K562 (cell line): Measurements from ENCODE around the gene RAB3GAP2. TPM values are rescaled to one million over a fixed set of nuclear protein-coding genes. Genes with fewer than 3 reads are reported as not detected.

Experiments
- ATAC-seq: fragments of 200-7000 bp; cut with Tn5 transposase; 3 replicates; pipeline ENCODE4 v1.9.1; 2020; ENCODE audit warnings: moderate library complexity
- BruUV-seq: library from RNA; stranded (reverse); fragments of 400-500 nt; replicated peaks from 2 replicates; lab custom pipeline; 2021; lab: Mats Ljungman, UMichigan
- CTCF ChIA-PET: fragments of 300-600 bp; formaldehyde crosslinking; extraction: SDS; loops from one replicate; lab custom pipeline; 2021; ENCODE audit warnings: low intra/inter-chr PET ratio; lab: Yijun Ruan, JAX
- POLR2A ChIA-PET: fragments of 300-600, 350-650 bp; sonication (Branson Sonifier 250); formaldehyde crosslinking; extraction: SDS; loops from one replicate; lab custom pipeline; 2021; ENCODE audit warnings: antibody characterized with exemption, inconsistent platforms; lab: Yijun Ruan, JAX
- DNase-seq, 4 experiments: peaks; one replicate each; pipeline versions ENCODE4 v3.0.0 to v3.0.0-alpha.2; 2011 to 2018; ENCODE audit warnings: low spot score in 3 of 4, mixed read lengths in 3 of 4; ENCODE audit errors: extremely low read depth in 1 of 4
- FAIRE-seq: peaks from 2 replicates; lab custom pipeline; 2011; peaks lifted over from hg19 to GRCh38; lab: Jason Lieb, UNC
- H2AFZ ChIP-seq: 2 replicates; pipeline ENCODE4 v1.6.0; 2011; ENCODE audit warnings: low read depth, low read length, control low read depth, inconsistent platforms
- H3K27ac ChIP-seq: fragments of 200-600 bp; 3 replicates; pipeline ENCODE4 v1.8.0; 2011; ENCODE audit warnings: low read depth, mild to moderate bottlenecking, control low read depth, inconsistent platforms, low read length, moderate library complexity, mixed read lengths; ENCODE audit errors: extremely low read depth
- H3K27me3 ChIP-seq, 2 experiments: fragments of 300-600 bp in 1 of 2; 2 replicates in 1 of 2; 3 replicates in 1 of 2; pipeline versions ENCODE4 v1.6.0 to v1.8.0; 2011; ENCODE audit warnings: inconsistent platforms in 2 of 2, low read length in 2 of 2, mild to moderate bottlenecking in 1 of 2, mixed read lengths in 1 of 2, moderate library complexity in 1 of 2; ENCODE audit not compliant: control insufficient read depth in 2 of 2, insufficient read depth in 2 of 2
- H3K36me3 ChIP-seq: fragments of 300-600 bp; 3 replicates; pipeline ENCODE4 v1.8.0; 2011; ENCODE audit warnings: mild to moderate bottlenecking, low read length, inconsistent platforms; ENCODE audit not compliant: control insufficient read depth, insufficient read depth
- H3K4me1 ChIP-seq, 2 experiments: fragments of 200-600 bp in 1 of 2; replicated peaks in 1 of 2; 2 replicates in 1 of 2; 3 replicates in 1 of 2; pipeline versions ENCODE4 v1.5.1 to v1.8.0; 2011; ENCODE audit warnings: inconsistent platforms in 2 of 2, low read length in 2 of 2, mild to moderate bottlenecking in 1 of 2, mixed read lengths in 1 of 2, moderate library complexity in 1 of 2; ENCODE audit not compliant: control insufficient read depth in 2 of 2, insufficient read depth in 2 of 2
- H3K4me2 ChIP-seq: 2 replicates; pipeline ENCODE4 v1.6.1; 2011; ENCODE audit warnings: low read length, control low read depth, inconsistent platforms, mixed read lengths; ENCODE audit not compliant: insufficient read depth
- H3K4me3 ChIP-seq: fragments of 200-600 bp; sonication (generic), shearing (Covaris generic); 2 replicates; pipeline ENCODE4 v1.5.1; 2016; ENCODE audit warnings: control low read depth, inconsistent platforms
- H3K79me2 ChIP-seq: fragments of 200-600 bp; 3 replicates; pipeline ENCODE4 v1.8.0; 2011; ENCODE audit warnings: low read length, inconsistent platforms; ENCODE audit not compliant: control insufficient read depth, insufficient read depth
- H3K9ac ChIP-seq, 2 experiments: 2 replicates each; pipeline versions ENCODE4 v1.6.0 to v1.6.1; 2011; ENCODE audit warnings: low read depth in 2 of 2, low read length in 2 of 2, control low read depth in 1 of 2, inconsistent platforms in 1 of 2, mild to moderate bottlenecking in 1 of 2, mixed read lengths in 1 of 2; ENCODE audit not compliant: insufficient read depth in 1 of 2
- H3K9me1 ChIP-seq: one replicate; pipeline ENCODE4 v1.6.0; 2011; ENCODE audit warnings: inconsistent platforms, mild to moderate bottlenecking, low read length, moderate library complexity; ENCODE audit not compliant: control insufficient read depth, insufficient read depth
- H3K9me3 ChIP-seq: replicated peaks from 2 replicates; pipeline ENCODE4 v1.5.1; 2011; ENCODE audit warnings: low read depth, low read length, inconsistent platforms; ENCODE audit not compliant: control insufficient read depth, insufficient read depth
- H4K20me1 ChIP-seq: replicated peaks from 2 replicates; pipeline ENCODE4 v1.6.1; 2011; ENCODE audit warnings: low read length, inconsistent platforms, mixed read lengths; ENCODE audit not compliant: control insufficient read depth, insufficient read depth
- GTF3C2 ChIP-seq: IDR thresholded peaks from 3 replicates; pipeline ENCODE4 v1.6.1; 2011; ENCODE audit warnings: borderline replicate concordance, mild to moderate bottlenecking, moderate library complexity; ENCODE audit not compliant: insufficient read length; ENCODE audit errors: extremely low read depth
- HSF4 ChIP-seq: fragments of 250-450 bp; sonication (Bioruptor Pico); IDR thresholded peaks from 2 replicates; pipeline ENCODE4 v2.1.2; 2022; ENCODE audit warnings: mild to moderate bottlenecking, moderate library complexity, borderline replicate concordance
- POLR2A ChIP-seq: fragments of 450-650 bp; conservative IDR thresholded peaks from 2 replicates; pipeline ENCODE4 v1.6.1; 2016
- POLR3A ChIP-seq: IDR thresholded peaks from 2 replicates; pipeline ENCODE4 v1.6.1; 2011; ENCODE audit warnings: borderline replicate concordance, mild to moderate bottlenecking, moderate library complexity; ENCODE audit not compliant: insufficient read length, insufficient read depth; ENCODE audit errors: extremely low read depth
- WHSC1 ChIP-seq: IDR thresholded peaks from one replicate; pipeline ENCODE4 v1.6.1; 2012; ENCODE audit warnings: low read length, control low read depth, inconsistent platforms
- ZNF431 ChIP-seq: sonication (generic); formaldehyde crosslinking; IDR thresholded peaks from 2 replicates; pipeline ENCODE4 v1.8.0; 2022; ENCODE audit warnings: mild to moderate bottlenecking, missing genetic modification reagents
- ZNF785 ChIP-seq: fragments of 250-450 bp; sonication (Bioruptor Pico); IDR thresholded peaks from 2 replicates; pipeline ENCODE4 v1.4.0; 2020; ENCODE audit warnings: mild to moderate bottlenecking
- WGBS: fragments of 100-300 bp; shearing (Covaris generic); methylation state at CpG from one replicate; pipeline ENCODE4 v1.1.6; 2016; ENCODE audit warnings: low coverage, mixed read lengths; ENCODE audit not compliant: insufficient coverage; ENCODE audit errors: missing lambda C conversion rate; 5-methylcytosine and 5-hydroxymethylcytosine counted together
- in situ Hi-C: fragments of 300-500 bp; cut with MboI; formaldehyde crosslinking; loops from 4 replicates; pipeline ENCODE4 v1.15.0; 2018; ENCODE audit warnings: inconsistent platforms, mixed read lengths
- intact Hi-C: fragments of 100-400 bp; cut with micrococcal nuclease; formaldehyde crosslinking; loops from 2 replicates; pipeline ENCODE4 v1.14.2; 2022
- polyA plus RNA-seq, 8 experiments: library from polyadenylated mRNA; depleted of rRNA in 4 of 8; stranded (reverse) in 5 of 8; unstranded in 3 of 8; fragments of >200 nt; fragmentation: Nextera tagmentation in 2 of 8; fragmentation: Illumina TruSeq in 1 of 8; extraction: Ambion mirVana in 2 of 8; extraction: Trizol in 1 of 8; gene quantifications; 2 replicates each; pipeline versions ENCODE4 v1.2.1 to v1.2.3, GENCODE V29; 2011 to 2014; ENCODE audit warnings: inconsistent platforms in 1 of 8, missing spikeins in 1 of 8
- total RNA-seq, 7 experiments: library from RNA; depleted of rRNA in 6 of 7; stranded (reverse); fragments of >200 nt in 6 of 7; fragmentation: Illumina TruSeq in 2 of 7; extraction: Trizol in 2 of 7; gene quantifications; 2 replicates each; pipeline versions ENCODE4 v1.2.1 to v1.2.3, GENCODE V29; 2011 to 2021; ENCODE audit warnings: low replicate concordance in 1 of 7
- TF ChIP-seq, protein P1 (sequence below), 2 experiments: fragments of 450-650 bp; IDR thresholded peaks; 2 replicates each; pipeline ENCODE4 v1.6.1; 2016; ENCODE audit warnings: mild to moderate bottlenecking in 2 of 2, borderline replicate concordance in 1 of 2, low read depth in 1 of 2, moderate library complexity in 1 of 2

The RAB3GAP2 gene
- total and polyA plus RNA-seq, 9 of the 15 experiments (the other 6 are each of a cell fraction or from before 2014, with no cell fraction given): 14.1 to 69.1 (median 32.2) TPM

GRCh38 chr1:220318673-220319072 lies 46.4 kb upstream of the RAB3GAP2 start:
- ATAC-seq (no peak), DNase-seq (no peak), FAIRE-seq (no peak)
- H3K9me3 ChIP-seq: no peaks in the 10 kb centered on the region
- peaks cover 2 to 13% of the 10 kb centered on the region in 2 experiments; a peak in 4 of 5 replicates for H3K27me3 ChIP-seq
- TF ChIP-seq, protein P1, sequence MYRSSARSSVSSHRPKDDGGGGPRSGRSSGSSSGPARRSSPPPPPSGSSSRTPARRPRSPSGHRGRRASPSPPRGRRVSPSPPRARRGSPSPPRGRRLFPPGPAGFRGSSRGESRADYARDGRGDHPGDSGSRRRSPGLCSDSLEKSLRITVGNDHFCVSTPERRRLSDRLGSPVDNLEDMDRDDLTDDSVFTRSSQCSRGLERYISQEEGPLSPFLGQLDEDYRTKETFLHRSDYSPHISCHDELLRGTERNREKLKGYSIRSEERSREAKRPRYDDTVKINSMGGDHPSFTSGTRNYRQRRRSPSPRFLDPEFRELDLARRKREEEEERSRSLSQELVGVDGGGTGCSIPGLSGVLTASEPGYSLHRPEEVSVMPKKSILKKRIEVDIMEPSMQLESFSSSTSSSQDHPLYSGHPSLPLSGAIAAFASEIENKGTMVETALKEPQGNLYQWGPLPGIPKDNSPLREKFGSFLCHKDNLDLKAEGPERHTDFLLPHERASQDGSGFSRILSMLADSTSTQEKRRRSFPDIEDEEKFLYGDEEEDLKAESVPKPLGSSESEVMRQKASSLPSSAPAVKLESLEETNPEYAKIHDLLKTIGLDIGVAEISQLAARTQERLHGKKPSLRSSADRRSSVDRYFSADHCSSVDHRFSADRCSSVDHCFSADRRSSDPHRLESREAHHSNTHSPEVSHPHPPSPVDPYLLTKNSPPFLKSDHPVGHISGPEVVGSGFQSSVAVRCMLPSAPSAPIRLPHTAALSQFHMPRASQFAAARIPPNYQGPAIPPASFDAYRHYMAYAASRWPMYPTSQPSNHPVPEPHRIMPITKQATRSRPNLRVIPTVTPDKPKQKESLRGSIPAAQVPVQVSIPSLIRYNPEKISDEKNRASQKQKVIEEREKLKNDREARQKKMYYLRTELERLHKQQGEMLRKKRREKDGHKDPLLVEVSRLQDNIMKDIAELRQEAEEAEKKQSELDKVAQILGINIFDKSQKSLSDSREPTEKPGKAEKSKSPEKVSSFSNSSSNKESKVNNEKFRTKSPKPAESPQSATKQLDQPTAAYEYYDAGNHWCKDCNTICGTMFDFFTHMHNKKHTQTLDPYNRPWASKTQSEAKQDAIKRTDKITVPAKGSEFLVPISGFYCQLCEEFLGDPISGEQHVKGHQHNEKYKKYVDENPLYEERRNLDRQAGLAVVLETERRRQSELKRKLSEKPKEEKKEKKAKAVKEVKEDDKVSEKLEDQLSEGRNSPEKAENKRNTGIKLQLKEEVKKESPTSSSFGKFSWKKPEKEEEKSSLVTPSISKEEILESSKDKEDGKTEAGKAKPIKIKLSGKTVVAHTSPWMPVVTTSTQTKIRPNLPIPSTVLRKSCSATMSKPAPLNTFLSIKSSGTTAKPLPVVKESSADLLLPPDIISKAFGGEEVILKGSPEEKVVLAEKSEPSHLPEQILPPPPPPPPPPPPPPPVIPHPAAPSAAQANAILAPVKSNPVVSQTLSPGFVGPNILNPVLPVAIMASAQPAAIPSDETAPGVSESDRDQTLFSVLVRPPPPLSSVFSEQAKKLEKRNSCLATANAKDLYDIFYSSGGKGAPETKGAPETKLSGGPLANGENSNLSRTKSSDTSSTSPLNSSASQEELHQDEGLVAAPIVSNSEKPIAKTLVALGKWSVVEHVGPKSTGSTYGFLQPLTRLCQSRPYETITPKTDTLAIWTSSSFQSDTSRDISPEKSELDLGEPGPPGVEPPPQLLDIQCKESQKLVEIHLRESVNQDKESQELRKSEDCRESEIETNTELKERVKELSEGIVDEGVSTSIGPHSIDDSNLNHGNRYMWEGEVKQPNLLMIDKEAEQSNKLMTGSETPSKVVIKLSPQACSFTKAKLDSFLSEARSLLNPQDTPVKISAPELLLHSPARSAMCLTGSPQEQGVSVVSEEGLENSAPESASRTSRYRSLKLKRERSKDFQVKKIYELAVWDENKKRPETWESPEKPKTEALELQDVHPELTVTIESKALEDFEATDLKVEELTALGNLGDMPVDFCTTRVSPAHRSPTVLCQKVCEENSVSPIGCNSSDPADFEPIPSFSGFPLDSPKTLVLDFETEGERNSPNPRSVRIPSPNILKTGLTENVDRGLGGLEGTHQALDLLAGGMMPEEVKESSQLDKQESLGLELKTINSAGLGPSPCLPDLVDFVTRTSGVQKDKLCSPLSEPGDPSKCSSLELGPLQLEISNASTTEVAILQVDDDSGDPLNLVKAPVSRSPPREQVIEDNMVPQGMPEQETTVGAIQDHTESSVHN (IDR thresholded peaks at IDR 0.05; ENCODE audit: borderline replicate concordance in 1 of 2, low read depth in 1 of 2): no peak
- no peak for TF ChIP-seq WHSC1
- TF ChIP-seq ZNF785 (CRISPR knock-in tag): no peak
- TF ChIP-seq HSF4: no peak
- no peak for TF ChIP-seq POLR3A
- no peak for TF ChIP-seq POLR2A
- TF ChIP-seq GTF3C2: no peak
- no peak for TF ChIP-seq ZNF431 (CRISPR knock-in tag)
- no peaks in the 10 kb centered on the region for H3K36me3 ChIP-seq
- no peak overlapping the region for H2AFZ ChIP-seq
- H3K79me2 ChIP-seq: no peaks in the 10 kb centered on the region
- no peak overlapping the region for H3K9ac ChIP-seq
- ChIA-PET POLR2A (interaction anchor here (0.9 to 1.3 kb wide), 2 partner anchors 11 to 13 kb away, joined by 3 to 4 read pairs; no protein-coding TSS in a partner anchor), CTCF (no interaction called here)
- H3K4me2 ChIP-seq: no peak overlapping the region
- H3K27ac ChIP-seq: no peak overlapping the region
- no peaks in the 10 kb centered on the region for H3K9me1 ChIP-seq
- BruUV-seq: no TSS peak
- 0% methylated on average over 1 of the region's 1 CpG for WGBS
- no peaks in the 10 kb centered on the region for H4K20me1 ChIP-seq
- H3K4me1 ChIP-seq: no peaks in the 10 kb centered on the region
- H3K4me3 ChIP-seq: no peak overlapping the region
- intact Hi-C loops: no loop called here
- in situ Hi-C loops: no loop called here
